H1 (cell line): ENCODE data around the gene CFHR5. TPM values are rescaled to one million over a fixed set of nuclear protein-coding genes. Genes with fewer than 3 reads are reported as not detected.

Experiments used
- CTCF ChIA-PET: fragments of 300-600 bp; sonication (Branson Sonifier 250); formaldehyde crosslinking; loops from one replicate; lab custom pipeline; 2021; ENCODE audit not compliant: partially characterized antibody; lab: Charles Lee
- POLR2A ChIA-PET: fragments of 300-600 bp; sonication (Branson Sonifier 250); formaldehyde crosslinking; loops from one replicate; lab custom pipeline; 2021; ENCODE audit warnings: inconsistent platforms; ENCODE audit not compliant: partially characterized antibody; lab: Charles Lee
- DNase-seq, 2 experiments: peaks; one replicate each; pipeline versions ENCODE4 v3.0.0 to v3.0.0-alpha.2; 2010 to 2022; ENCODE audit warnings: low spot score in 2 of 2, low read depth in 1 of 2, mixed read lengths in 1 of 2
- FAIRE-seq: peaks from 2 replicates; lab custom pipeline; 2011; peaks lifted over from hg19 to GRCh38; lab: Jason Lieb, UNC
- H2AFZ ChIP-seq: 2 replicates; pipeline ENCODE4 v1.8.1; 2012; ENCODE audit warnings: low read length, inconsistent platforms
- H2AK5ac ChIP-seq: 2 replicates; pipeline ENCODE4 v1.6.1; 2013; ENCODE audit warnings: low read depth, low read length
- H2BK120ac ChIP-seq: replicated peaks from 2 replicates; pipeline ENCODE3; 2013; ENCODE audit warnings: low read depth, low read length, inconsistent platforms
- H2BK12ac ChIP-seq: 2 replicates; pipeline ENCODE4 v1.6.1; 2013; ENCODE audit warnings: low read depth, low read length
- H2BK15ac ChIP-seq: 2 replicates; pipeline ENCODE4 v1.6.1; 2013; ENCODE audit warnings: low read length
- H2BK20ac ChIP-seq: 2 replicates; pipeline ENCODE4 v1.6.1; 2013; ENCODE audit warnings: low read length
- H2BK5ac ChIP-seq: 2 replicates; pipeline ENCODE4 v1.6.1; 2013; ENCODE audit warnings: low read depth, low read length
- H3K14ac ChIP-seq: 2 replicates; pipeline ENCODE4 v1.6.1; 2013; ENCODE audit warnings: inconsistent platforms; ENCODE audit not compliant: insufficient read length
- H3K18ac ChIP-seq: 2 replicates; pipeline ENCODE4 v1.6.1; 2013; ENCODE audit warnings: low read length; ENCODE audit errors: extremely low read depth
- H3K23ac ChIP-seq: 2 replicates; pipeline ENCODE4 v1.6.1; 2013; ENCODE audit warnings: inconsistent platforms; ENCODE audit not compliant: insufficient read length
- H3K23me2 ChIP-seq: 2 replicates; pipeline ENCODE4 v1.6.1; 2013; ENCODE audit warnings: low read depth, low read length
- H3K27ac ChIP-seq: 2 replicates; pipeline ENCODE4 v1.6.1; 2011; ENCODE audit warnings: low read depth, low read length, inconsistent platforms
- H3K27me3 ChIP-seq, 4 experiments: replicated peaks in 1 of 4; 1 replicate in 1 of 4; 2 replicates in 3 of 4; pipeline versions ENCODE4 v1.6.1 to v1.8.1; 2011 to 2013; ENCODE audit warnings: low read length in 3 of 4, mild to moderate bottlenecking in 3 of 4, inconsistent platforms in 2 of 4, mixed read lengths in 2 of 4, moderate library complexity in 1 of 4; ENCODE audit not compliant: control insufficient read depth in 3 of 4, insufficient read depth in 3 of 4; ENCODE audit errors: extremely low read depth in 1 of 4
- H3K36me3 ChIP-seq, 4 experiments: 2 replicates each; pipeline versions ENCODE4 v1.6.1 to v1.8.1; 2011 to 2013; ENCODE audit warnings: mild to moderate bottlenecking in 4 of 4, low read length in 3 of 4, moderate library complexity in 2 of 4, control low read depth in 1 of 4, inconsistent platforms in 1 of 4; ENCODE audit not compliant: insufficient read depth in 4 of 4, control insufficient read depth in 2 of 4
- H3K4ac ChIP-seq: replicated peaks from 2 replicates; pipeline ENCODE3; 2013; ENCODE audit warnings: low read length, low read depth, mixed read lengths, inconsistent platforms; ENCODE audit not compliant: insufficient read length
- H3K4me1 ChIP-seq, 4 experiments: replicated peaks in 1 of 4; 1 replicate in 1 of 4; 2 replicates in 3 of 4; pipeline versions ENCODE4 v1.6.1 to v1.8.1; 2011 to 2013; ENCODE audit warnings: low read length in 3 of 4, inconsistent platforms in 2 of 4, mixed read lengths in 1 of 4; ENCODE audit not compliant: insufficient read depth in 4 of 4, control insufficient read depth in 3 of 4
- H3K4me2 ChIP-seq, 2 experiments: 2 replicates each; pipeline versions ENCODE4 v1.6.1 to v1.8.1; 2011 to 2013; ENCODE audit warnings: low read depth in 2 of 2, low read length in 2 of 2, control low read depth in 1 of 2, inconsistent platforms in 1 of 2, mild to moderate bottlenecking in 1 of 2; ENCODE audit not compliant: insufficient read depth in 1 of 2
- H3K4me3 ChIP-seq, 4 experiments: fragments of 200-600, 300-600 bp in 1 of 4; sonication (generic), shearing (Covaris generic), sonication (Bioruptor Twin) in 1 of 4; 2 replicates each; pipeline versions ENCODE4 v1.5.1 to v1.8.1; 2011 to 2016; ENCODE audit warnings: low read length in 4 of 4, low read depth in 3 of 4, control low read depth in 2 of 4, inconsistent platforms in 2 of 4, mild to moderate bottlenecking in 2 of 4, mixed read lengths in 1 of 4, moderate library complexity in 1 of 4; ENCODE audit not compliant: insufficient read depth in 2 of 4; ENCODE audit errors: extremely low read depth in 1 of 4
- H3K56ac ChIP-seq: replicated peaks from 2 replicates; pipeline ENCODE3; 2013; ENCODE audit warnings: low read depth, mild to moderate bottlenecking, mixed read lengths, low read length, inconsistent platforms; ENCODE audit not compliant: insufficient read length
- H3K79me1 ChIP-seq: 2 replicates; pipeline ENCODE4 v1.6.1; 2013; ENCODE audit warnings: low read depth, low read length, control low read depth
- H3K79me2 ChIP-seq, 2 experiments: 2 replicates each; pipeline versions ENCODE4 v1.6.1 to v1.8.1; 2012 to 2013; ENCODE audit warnings: low read length in 2 of 2, mild to moderate bottlenecking in 2 of 2, inconsistent platforms in 1 of 2; ENCODE audit not compliant: insufficient read depth in 2 of 2, control insufficient read depth in 1 of 2
- H3K9ac ChIP-seq, 4 experiments: replicated peaks in 1 of 4; 1 replicate in 1 of 4; 2 replicates in 3 of 4; pipeline versions ENCODE4 v1.6.1 to v1.8.1; 2011 to 2013; ENCODE audit warnings: low read depth in 3 of 4, low read length in 3 of 4, control low read depth in 2 of 4, mild to moderate bottlenecking in 2 of 4, moderate library complexity in 2 of 4, inconsistent platforms in 1 of 4; ENCODE audit errors: extremely low read depth in 1 of 4
- H3K9me3 ChIP-seq, 2 experiments: 2 replicates each; pipeline versions ENCODE4 v1.6.1 to v1.8.1; 2012 to 2013; ENCODE audit warnings: mild to moderate bottlenecking in 2 of 2, moderate library complexity in 2 of 2, control low read depth in 1 of 2, inconsistent platforms in 1 of 2, low read depth in 1 of 2, low read length in 1 of 2, mixed read lengths in 1 of 2; ENCODE audit not compliant: insufficient read depth in 2 of 2
- H4K20me1 ChIP-seq, 2 experiments: replicated peaks in 1 of 2; 2 replicates each; pipeline versions ENCODE3 to v1.8.1; 2011 to 2013; ENCODE audit warnings: inconsistent platforms in 2 of 2, low read length in 2 of 2, mild to moderate bottlenecking in 1 of 2; ENCODE audit not compliant: insufficient read depth in 2 of 2, control insufficient read depth in 1 of 2
- H4K5ac ChIP-seq: 2 replicates; pipeline ENCODE4 v1.6.1; 2013; ENCODE audit warnings: low read length, low read depth, mixed read lengths, inconsistent platforms; ENCODE audit not compliant: insufficient read length
- H4K8ac ChIP-seq: 2 replicates; pipeline ENCODE4 v1.8.0; 2013; ENCODE audit warnings: mild to moderate bottlenecking, moderate library complexity, low read length, inconsistent platforms; ENCODE audit not compliant: insufficient read depth; ENCODE audit errors: extremely low read depth
- H4K91ac ChIP-seq: replicated peaks from 2 replicates; pipeline ENCODE3; 2013; ENCODE audit warnings: low read length, mixed read lengths, inconsistent platforms; ENCODE audit not compliant: insufficient read length
- FOSL1 ChIP-seq: IDR thresholded peaks from 2 replicates; pipeline ENCODE4 v1.6.1; 2011; ENCODE audit warnings: mild to moderate bottlenecking, low read depth, low read length, moderate library complexity; ENCODE audit not compliant: insufficient read depth
- MAFK ChIP-seq: IDR thresholded peaks from 2 replicates; pipeline ENCODE4 v1.6.1; 2012; ENCODE audit warnings: low read depth, mild to moderate bottlenecking, improper control_type of control experiment, low read length
- WGBS, 2 experiments: shearing (Covaris generic) in 1 of 2; methylation state at CpG; one replicate each; pipeline versions ENCODE4 v1.1.6 to v1.1.7; 2013 to 2015; ENCODE audit warnings: low lambda C conversion rate in 2 of 2, mixed read lengths in 2 of 2, inconsistent platforms in 1 of 2, low coverage in 1 of 2, missing lambda C conversion rate in 1 of 2; ENCODE audit not compliant: insufficient replicate concordance in 2 of 2, insufficient coverage in 1 of 2, insufficient read length in 1 of 2; ENCODE audit errors: extremely low coverage in 1 of 2, missing lambda C conversion rate in 1 of 2; 5-methylcytosine and 5-hydroxymethylcytosine counted together
- polyA plus RNA-seq, 7 experiments: library from polyadenylated mRNA; depleted of rRNA in 3 of 7; stranded (reverse) in 5 of 7; unstranded in 2 of 7; fragments of >200 nt in 5 of 7; fragments of 200-250 nt in 2 of 7; gene quantifications; 1 replicate in 5 of 7; 2 replicates in 1 of 7; 4 replicates in 1 of 7; pipeline versions ENCODE4 v1.2.1 to v1.2.3, GENCODE V29; 2011 to 2013; ENCODE audit warnings: missing spikeins in 2 of 7, mixed read lengths in 2 of 7
- total RNA-seq: library from RNA; stranded (reverse); fragmentation: NEBNext Ultra II Directional; extraction: Animal tissue kit (Norgen Biotek cat#: 25700); gene quantifications from 2 replicates; pipeline ENCODE4 v1.2.1, GENCODE V29; 2021

Gene CFHR5
- total and polyA plus RNA-seq, 2 of the 8 experiments (the other 6 are each of a cell fraction or from before 2014, with no cell fraction given), result not detected

DNA sequence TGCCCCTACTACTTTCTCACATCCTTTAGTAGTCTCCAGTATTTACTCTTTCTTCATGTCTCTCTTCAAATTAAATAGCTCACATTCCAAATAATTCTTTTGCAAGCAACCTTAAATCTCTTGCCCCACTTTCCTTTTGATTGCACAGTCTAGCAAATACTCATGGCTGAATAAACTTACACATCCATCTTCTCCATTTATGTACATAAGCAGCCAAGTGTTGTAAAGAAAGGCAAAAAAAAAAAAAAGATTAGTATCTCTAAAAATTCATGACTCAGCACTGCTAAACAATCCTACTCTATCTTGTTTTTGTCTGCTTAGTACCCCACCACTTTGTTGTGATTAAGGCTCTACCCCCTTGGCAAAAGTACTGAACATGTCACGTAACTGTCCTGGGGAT lies 47.1 kb downstream of the CFHR5 start:
- Histone ChIP-seq H4K91ac (no peak overlapping the region), H3K4me1 (no peaks in the 10 kb centered on the region), H3K23ac (no peak overlapping the region), H3K4ac (no peak overlapping the region), H2BK120ac (no peak overlapping the region), H2AK5ac (no peak overlapping the region), H3K9ac (no peak overlapping the region), H3K18ac (no peak overlapping the region), H2AFZ (no peak overlapping the region), H4K20me1 (no peaks in the 10 kb centered on the region), H3K36me3 (no peaks in the 10 kb centered on the region), H3K4me2 (no peak overlapping the region), H4K5ac (no peak overlapping the region), H2BK15ac (no peak overlapping the region), H2BK5ac (no peak overlapping the region), H3K27ac (no peak overlapping the region), H3K79me2 (no peaks in the 10 kb centered on the region), H3K14ac (no peak overlapping the region), H2BK20ac (no peak overlapping the region), H2BK12ac (no peak overlapping the region), H3K9me3 (no peaks in the 10 kb centered on the region), H3K56ac (no peak overlapping the region), H3K27me3 (no peaks in the 10 kb centered on the region), H4K8ac (no peak overlapping the region), H3K79me1 (no peaks in the 10 kb centered on the region), H3K23me2 (no peaks in the 10 kb centered on the region), H3K4me3 (no peak overlapping the region)
- 67% methylated on average over 1 of the region's 1 CpG; no CpG with 5 or more reads in 1 of the 2 experiments for WGBS, 2 experiments
- FAIRE-seq, result no peak
- ChIA-PET POLR2A (no interaction called here), CTCF (no interaction called here)
- no peak for TF ChIP-seq FOSL1
- TF ChIP-seq MAFK, result peak; percentile 25; the same call in 1 of the 2 replicates
- no peak for DNase-seq
